Activated T-cell treated with anti-CD3 and anti-CD28 coated beads, Interleukin-2, amount 50 U/mL, for 72 hours (primary cell): Measurements from ENCODE around the gene RMND5A. TPM values are rescaled to one million over a fixed set of nuclear protein-coding genes. Genes with fewer than 3 reads are reported as not detected.
A peak's percentile ranks its signal among the peaks of the same experiment; 100 is the strongest.
"Not testable (repeated sequence)": the region's sequence is repeated elsewhere in the genome, so short reads cannot be mapped to it uniquely, and the experiment has no call there.

Experiments
- ATAC-seq, 2 donors: fragments of 150-1000 bp; cut with Tn5 transposase; replicated peaks in 1 of 2; 2 replicates each; pipeline ENCODE4 v1.10.0; 2021; ENCODE audit warnings: moderate library complexity in 2 of 2, mild to moderate bottlenecking in 1 of 2
- DNase-seq, 2 donors: peaks; one replicate each; pipeline ENCODE4 v3.0.0; 2021 to 2022; ENCODE audit warnings: mixed read lengths in 1 of 2
- H3K27ac Mint-ChIP-seq: one replicate; pipeline ENCODE4 v1.8.0; 2022; ENCODE audit warnings: mild to moderate bottlenecking, moderate library complexity, mixed read lengths
- H3K27me3 Mint-ChIP-seq: one replicate; pipeline ENCODE4 v1.8.0; 2022; ENCODE audit warnings: low read depth, mixed read lengths
- H3K36me3 Mint-ChIP-seq, 2 donors: one replicate each; pipeline ENCODE4 v1.8.0; 2022; ENCODE audit warnings: mixed read lengths in 2 of 2, mild to moderate bottlenecking in 1 of 2; ENCODE audit not compliant: insufficient read depth in 2 of 2
- H3K4me1 Mint-ChIP-seq: one replicate; pipeline ENCODE4 v1.8.0; 2022; ENCODE audit warnings: low read depth, mixed read lengths
- H3K4me3 Mint-ChIP-seq, 2 donors: one replicate each; pipeline ENCODE4 v1.8.0; 2022; ENCODE audit warnings: mild to moderate bottlenecking in 2 of 2, mixed read lengths in 2 of 2, moderate library complexity in 2 of 2
- H3K9me3 Mint-ChIP-seq, 2 donors: one replicate each; pipeline ENCODE4 v1.8.0; 2022; ENCODE audit warnings: mixed read lengths in 2 of 2
- total RNA-seq, 2 donors: library from RNA; stranded (reverse); gene quantifications; one replicate each; pipeline ENCODE4 v1.2.3, GENCODE V29; 2022

Gene RMND5A
- total RNA-seq, 2 donors from 2014 or later, result 50.6 to 51.3 TPM

- H3K36me3 Mint-ChIP-seq, H3K27ac Mint-ChIP-seq, H3K27me3 Mint-ChIP-seq, H3K9me3 Mint-ChIP-seq, H3K4me3 Mint-ChIP-seq, ATAC-seq, DNase-seq: not testable (repeated sequence)
- H3K4me1 Mint-ChIP-seq, result peaks cover 11% of the 10 kb centered on the region
These were observed 12.0 kb downstream of the RMND5A start for GRCh38 chr2:86732040-86732525.

- not testable (repeated sequence) for H3K36me3 Mint-ChIP-seq, DNase-seq, H3K9me3 Mint-ChIP-seq, ATAC-seq, H3K27me3 Mint-ChIP-seq, H3K4me3 Mint-ChIP-seq, H3K27ac Mint-ChIP-seq
- H3K4me1 Mint-ChIP-seq, result peaks cover 11% of the 10 kb centered on the region
These were observed 12.7 kb downstream of the RMND5A start for GRCh38 chr2:86732837-86733236.

GRCh38 chr2:86733528-86733927 is 13.4 kb downstream of the RMND5A start:
- H3K4me1 Mint-ChIP-seq, result peaks cover 11% of the 10 kb centered on the region
- ATAC-seq, H3K27ac Mint-ChIP-seq, H3K36me3 Mint-ChIP-seq, H3K4me3 Mint-ChIP-seq, DNase-seq, H3K9me3 Mint-ChIP-seq, H3K27me3 Mint-ChIP-seq: not testable (repeated sequence)

GRCh38 chr2:86734896-86735295 is 14.8 kb downstream of the RMND5A start:
- not testable (repeated sequence) for H3K27ac Mint-ChIP-seq, H3K4me1 Mint-ChIP-seq, DNase-seq, H3K36me3 Mint-ChIP-seq, H3K4me3 Mint-ChIP-seq, H3K9me3 Mint-ChIP-seq, H3K27me3 Mint-ChIP-seq
- ATAC-seq, result peak; percentile 23 to 43

GRCh38 chr2:86739485-86739884 is 19.4 kb downstream of the RMND5A start:
- H3K4me3 Mint-ChIP-seq, ATAC-seq, DNase-seq, H3K27ac Mint-ChIP-seq, H3K27me3 Mint-ChIP-seq, H3K9me3 Mint-ChIP-seq: not testable (repeated sequence)
- H3K4me1 Mint-ChIP-seq, result peaks cover 11% of the 10 kb centered on the region
- peaks cover 2 to 12% of the 10 kb centered on the region in 2 donors for H3K36me3 Mint-ChIP-seq

- H3K36me3 Mint-ChIP-seq, result peaks cover 2 to 14% of the 10 kb centered on the region in 2 donors
- H3K4me1 Mint-ChIP-seq, result peaks cover 11% of the 10 kb centered on the region
- not testable (repeated sequence) for H3K4me3 Mint-ChIP-seq, ATAC-seq, H3K27ac Mint-ChIP-seq, H3K9me3 Mint-ChIP-seq, H3K27me3 Mint-ChIP-seq, DNase-seq
These were observed 19.8 kb downstream of the RMND5A start for GRCh38 chr2:86739889-86740288.

- DNase-seq, result peak in 1 of 2 donors; percentile 5
- not testable (repeated sequence) for H3K9me3 Mint-ChIP-seq, H3K27me3 Mint-ChIP-seq
- peaks cover 2 to 23% of the 10 kb centered on the region in 2 donors for H3K36me3 Mint-ChIP-seq
- H3K4me1 Mint-ChIP-seq, result peaks cover 28% of the 10 kb centered on the region
- peak overlapping the region; percentile 92 for H3K27ac Mint-ChIP-seq
- peak; percentile 84 to 93 for ATAC-seq
- peak overlapping the region in 1 of 2 donors; percentile 50 for H3K4me3 Mint-ChIP-seq
These were observed 21.9 kb downstream of the RMND5A start for GRCh38 chr2:86741889-86742498.

GRCh38 chr2:86744152-86744551 is 24.1 kb downstream of the RMND5A start:
- H3K4me1 Mint-ChIP-seq, result peaks cover 47% of the 10 kb centered on the region

GRCh38 chr2:86746939-86747338 is 26.8 kb downstream of the RMND5A start:
- peaks cover 23 to 57% of the 10 kb centered on the region in 2 donors for H3K36me3 Mint-ChIP-seq
- H3K9me3 Mint-ChIP-seq, result peaks cover 2 to 12% of the 10 kb centered on the region in 2 donors
- H3K4me3 Mint-ChIP-seq, result no peak overlapping the region
- ATAC-seq (no peak), DNase-seq (no peak)
- no peaks in the 10 kb centered on the region for H3K27me3 Mint-ChIP-seq
- peaks cover 54% of the 10 kb centered on the region for H3K4me1 Mint-ChIP-seq
- peak overlapping the region; percentile 16 for H3K27ac Mint-ChIP-seq

More at GRCh38 chr2:86744152-86744551, 24.1 kb downstream of the RMND5A start:
- ATAC-seq (no peak), DNase-seq (no peak)
- peaks cover 6 to 30% of the 10 kb centered on the region in 2 donors for H3K36me3 Mint-ChIP-seq
- peaks cover 0 to 2% of the 10 kb centered on the region in 2 donors for H3K9me3 Mint-ChIP-seq
- H3K27me3 Mint-ChIP-seq, result no peaks in the 10 kb centered on the region
- no peak overlapping the region for H3K4me3 Mint-ChIP-seq
- no peak overlapping the region for H3K27ac Mint-ChIP-seq

- peaks cover 26 to 59% of the 10 kb centered on the region in 2 donors for H3K36me3 Mint-ChIP-seq
- peaks cover 2 to 12% of the 10 kb centered on the region in 2 donors for H3K9me3 Mint-ChIP-seq
- no peaks in the 10 kb centered on the region for H3K27me3 Mint-ChIP-seq
- H3K4me1 Mint-ChIP-seq, result peaks cover 47% of the 10 kb centered on the region
- peak; percentile 40 to 43 for DNase-seq
- H3K27ac Mint-ChIP-seq, result peak overlapping the region; percentile 83
- ATAC-seq, result peak; percentile 89 to 96
- peak overlapping the region in 1 of 2 donors; percentile 33 for H3K4me3 Mint-ChIP-seq
These were observed 27.9 kb downstream of the RMND5A start for GRCh38 chr2:86747711-86748639.

- DNase-seq, result no peak
- Mint-ChIP-seq H3K4me1 (peaks cover 42% of the 10 kb centered on the region), H3K36me3 (peaks cover 24 to 56% of the 10 kb centered on the region in 2 donors), H3K27ac (peak overlapping the region; percentile 71), H3K4me3 (peak overlapping the region in 1 of 2 donors; percentile 31), H3K27me3 (no peaks in the 10 kb centered on the region), H3K9me3 (peaks cover 2 to 12% of the 10 kb centered on the region in 2 donors)
- no peak for ATAC-seq
These were observed 30.2 kb downstream of the RMND5A start for GRCh38 chr2:86750240-86750839.

GRCh38 chr2:86751778-86752177 is 31.7 kb downstream of the RMND5A start:
- no peaks in the 10 kb centered on the region for H3K27me3 Mint-ChIP-seq
- H3K4me1 Mint-ChIP-seq, result peaks cover 29% of the 10 kb centered on the region
- no peak overlapping the region for H3K4me3 Mint-ChIP-seq
- no peak overlapping the region for H3K27ac Mint-ChIP-seq
- peaks cover 2 to 12% of the 10 kb centered on the region in 2 donors for H3K9me3 Mint-ChIP-seq
- DNase-seq (no peak), ATAC-seq (no peak)
- peaks cover 24 to 60% of the 10 kb centered on the region in 2 donors for H3K36me3 Mint-ChIP-seq

GRCh38 chr2:86752934-86753333 is 32.8 kb downstream of the RMND5A start:
- no peak for ATAC-seq
- H3K27ac Mint-ChIP-seq, result no peak overlapping the region
- peaks cover 2 to 12% of the 10 kb centered on the region in 2 donors for H3K9me3 Mint-ChIP-seq
- no peaks in the 10 kb centered on the region for H3K27me3 Mint-ChIP-seq
- peaks cover 24 to 58% of the 10 kb centered on the region in 2 donors for H3K36me3 Mint-ChIP-seq
- DNase-seq, result no peak
- peaks cover 25% of the 10 kb centered on the region for H3K4me1 Mint-ChIP-seq
- H3K4me3 Mint-ChIP-seq, result no peak overlapping the region
